Transverse colon (tissue), 4 donors: Measurements from ENCODE around the gene HMCN1. TPM values are rescaled to one million over a fixed set of nuclear protein-coding genes. Genes with fewer than 3 reads are reported as not detected.

Experiments
- DNase-seq: peaks from one replicate; pipeline ENCODE4 v3.0.0-alpha.2; 2019
- H3K27ac ChIP-seq, 4 donors: fragments of 200-600 bp; sonication (generic); 2 replicates each; pipeline ENCODE4 v1.5.1; 2016 to 2018; ENCODE audit warnings: inconsistent platforms in 4 of 4
- H3K27me3 ChIP-seq: fragments of 200-600 bp; sonication (generic); 2 replicates; pipeline ENCODE4 v1.5.1; 2017; ENCODE audit warnings: inconsistent platforms
- H3K36me3 ChIP-seq, 4 donors: fragments of 200-600 bp; sonication (generic); 2 replicates each; pipeline ENCODE4 v1.5.1; 2017 to 2019; ENCODE audit warnings: inconsistent platforms in 4 of 4
- H3K4me1 ChIP-seq, 4 donors: fragments of 200-600 bp; sonication (generic); 2 replicates each; pipeline ENCODE4 v1.5.1; 2017 to 2020; ENCODE audit warnings: inconsistent platforms in 4 of 4
- H3K4me3 ChIP-seq, 4 donors: fragments of 200-600 bp; sonication (generic); 1 replicate in 1 of 4; 2 replicates in 3 of 4; pipeline versions ENCODE4 v1.5.1 to v1.6.1; 2017 to 2019; ENCODE audit warnings: inconsistent platforms in 4 of 4
- H3K9me3 ChIP-seq, 2 donors: fragments of 200-600 bp; sonication (generic); 2 replicates each; pipeline ENCODE4 v1.5.1; 2017 to 2019; ENCODE audit warnings: inconsistent platforms in 2 of 2
- EP300 ChIP-seq: sonication (generic); formaldehyde crosslinking; IDR thresholded peaks from one replicate; pipeline ENCODE4 v1.6.1; 2017; ENCODE audit warnings: antibody characterized with exemption, low read depth
- POLR2A ChIP-seq: fragments of 450-650 bp; IDR thresholded peaks from one replicate; pipeline ENCODE4 v1.6.1; 2016; ENCODE audit warnings: antibody characterized with exemption, mild to moderate bottlenecking, moderate library complexity
- POLR2AphosphoS5 ChIP-seq, 3 donors: sonication (generic); formaldehyde crosslinking; IDR thresholded peaks; one replicate each; pipeline ENCODE4 v1.6.1; 2016; ENCODE audit warnings: antibody characterized with exemption in 3 of 3
- WGBS, 2 donors: methylation state at CpG; one replicate each; pipeline ENCODE4 v1.1.5; 2018; ENCODE audit warnings: low coverage in 1 of 2; 5-methylcytosine and 5-hydroxymethylcytosine counted together
- in situ Hi-C, 4 donors: fragments of 200-750 bp; cut with MboI; loops; one replicate each; pipeline versions ENCODE4 v1.15.0 to v1.15.1; 2017; ENCODE audit warnings: low sequenced_read_pairs in 3 of 4, low pct_ligation_motif_present in 1 of 4, low pct_unique_long_range_greater_than_20kb in 1 of 4
- intact Hi-C: fragments of 100-400 bp; cut with DNase I; formaldehyde crosslinking; loops from one replicate; pipeline ENCODE4 v1.15.1; 2023; ENCODE audit warnings: low total_unique reads
- total RNA-seq, 4 donors: library from RNA; depleted of rRNA; stranded (reverse); fragments of >200 nt; gene quantifications; one replicate each; pipeline ENCODE4 v1.1.0, GENCODE V29; 2016
- TF ChIP-seq, protein P1 (sequence below), 5 experiments: fragments of 200-600 bp in 3 of 5; fragments of 450-650 bp in 2 of 5; sonication (generic) in 3 of 5; IDR thresholded peaks; 1 replicate in 2 of 5; 2 replicates in 3 of 5; pipeline ENCODE4 v1.5.1; 2016 to 2017; ENCODE audit warnings: antibody characterized with exemption in 5 of 5, inconsistent platforms in 3 of 5, mild to moderate bottlenecking in 2 of 5, moderate library complexity in 1 of 5

The HMCN1 gene
- total RNA-seq, 4 donors from 2014 or later: 1.1 to 2.7 (median 2.1) TPM

DNA sequence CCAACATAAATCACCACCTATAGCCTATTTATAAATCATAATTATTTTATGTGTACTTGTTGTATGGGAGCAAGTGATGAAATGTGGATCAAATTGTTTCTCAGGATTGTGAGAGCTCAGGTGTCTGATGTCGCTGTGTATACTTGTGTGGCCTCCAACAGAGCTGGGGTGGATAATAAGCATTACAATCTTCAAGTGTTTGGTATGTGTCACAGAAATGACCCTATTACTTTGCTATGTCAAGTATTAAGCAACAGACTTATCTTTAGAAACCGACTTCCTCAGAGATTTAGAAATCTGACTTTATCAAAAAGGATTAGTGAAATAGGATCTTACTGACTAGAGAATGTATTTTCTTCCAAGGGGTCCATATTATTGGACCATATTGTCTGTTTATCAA, 360.0 kb downstream of the HMCN1 start:
- DNase-seq: no peak
- Histone ChIP-seq H3K4me3 (no peak overlapping the region), H3K4me1 (no peaks in the 10 kb centered on the region), H3K27me3 (no peaks in the 10 kb centered on the region), H3K27ac (no peak overlapping the region), H3K9me3 (no peaks in the 10 kb centered on the region), H3K36me3 (no peaks in the 10 kb centered on the region)
- no peak for TF ChIP-seq POLR2A
- no peak for TF ChIP-seq POLR2AphosphoS5 (IDR thresholded peaks at IDR 0.05)
- TF ChIP-seq, protein P1, sequence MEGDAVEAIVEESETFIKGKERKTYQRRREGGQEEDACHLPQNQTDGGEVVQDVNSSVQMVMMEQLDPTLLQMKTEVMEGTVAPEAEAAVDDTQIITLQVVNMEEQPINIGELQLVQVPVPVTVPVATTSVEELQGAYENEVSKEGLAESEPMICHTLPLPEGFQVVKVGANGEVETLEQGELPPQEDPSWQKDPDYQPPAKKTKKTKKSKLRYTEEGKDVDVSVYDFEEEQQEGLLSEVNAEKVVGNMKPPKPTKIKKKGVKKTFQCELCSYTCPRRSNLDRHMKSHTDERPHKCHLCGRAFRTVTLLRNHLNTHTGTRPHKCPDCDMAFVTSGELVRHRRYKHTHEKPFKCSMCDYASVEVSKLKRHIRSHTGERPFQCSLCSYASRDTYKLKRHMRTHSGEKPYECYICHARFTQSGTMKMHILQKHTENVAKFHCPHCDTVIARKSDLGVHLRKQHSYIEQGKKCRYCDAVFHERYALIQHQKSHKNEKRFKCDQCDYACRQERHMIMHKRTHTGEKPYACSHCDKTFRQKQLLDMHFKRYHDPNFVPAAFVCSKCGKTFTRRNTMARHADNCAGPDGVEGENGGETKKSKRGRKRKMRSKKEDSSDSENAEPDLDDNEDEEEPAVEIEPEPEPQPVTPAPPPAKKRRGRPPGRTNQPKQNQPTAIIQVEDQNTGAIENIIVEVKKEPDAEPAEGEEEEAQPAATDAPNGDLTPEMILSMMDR (IDR thresholded peaks at IDR 0.05): no peak
- TF ChIP-seq EP300: no peak
- 83 to 84% methylated on average over 2 of the region's 2 CpGs for WGBS, 2 donors
- in situ Hi-C loops: no loop called here
- intact Hi-C loops: no loop called here

DNA sequence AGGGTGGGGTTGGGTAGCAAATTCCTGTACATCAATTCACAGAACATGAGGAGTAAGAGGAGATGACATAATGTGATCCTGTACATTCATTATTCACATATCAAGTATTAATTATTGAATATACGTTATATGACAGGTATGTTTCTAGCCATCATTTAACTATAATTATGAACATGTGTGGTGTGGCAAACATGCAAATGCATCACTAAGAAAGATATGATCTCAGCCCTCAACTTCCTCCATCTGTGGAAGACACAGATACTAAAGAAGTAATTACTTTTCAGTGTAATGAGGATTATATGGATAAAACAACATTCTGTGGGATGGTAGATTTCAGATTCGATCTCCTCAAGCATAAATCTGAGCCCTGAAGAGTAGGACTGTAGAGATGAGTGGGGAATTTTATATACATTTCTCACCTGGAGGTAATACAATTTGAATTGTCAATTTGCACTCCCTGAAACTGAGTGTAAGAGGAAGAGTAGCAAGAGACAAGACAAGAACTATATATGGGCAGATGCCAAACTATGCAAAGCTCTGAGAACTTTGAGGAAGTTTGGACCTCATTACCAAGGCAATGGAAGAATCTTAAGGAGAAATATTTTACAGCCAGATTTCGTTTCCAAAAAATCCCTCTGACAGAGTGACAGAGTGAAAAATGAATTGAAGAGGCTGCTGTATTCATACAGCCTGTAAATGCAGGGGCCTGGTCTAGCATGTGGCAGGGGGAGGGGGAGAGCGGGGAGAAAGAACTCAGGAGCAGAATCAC, 365.3 kb downstream of the HMCN1 start:
- in situ Hi-C loops (no loop called here), intact Hi-C loops (no loop called here)
- no peaks in the 10 kb centered on the region for H3K9me3 ChIP-seq
- H3K4me3 ChIP-seq: no peak overlapping the region
- no peaks in the 10 kb centered on the region for H3K4me1 ChIP-seq
- H3K27me3 ChIP-seq: no peaks in the 10 kb centered on the region
- DNase-seq: no peak
- no peaks in the 10 kb centered on the region for H3K36me3 ChIP-seq
- 65 to 70% methylated on average over 4 of the region's 4 CpGs for WGBS, 2 donors
- no peak for TF ChIP-seq POLR2AphosphoS5 (IDR thresholded peaks at IDR 0.05)
- H3K27ac ChIP-seq: no peak overlapping the region

GRCh38 chr1:186102107-186102506, 367.9 kb downstream of the HMCN1 start:
- H3K4me1 ChIP-seq: no peaks in the 10 kb centered on the region
- DNase-seq: no peak
- 69 to 72% methylated on average over 1 of the region's 1 CpG for WGBS, 2 donors
- no peaks in the 10 kb centered on the region for H3K27me3 ChIP-seq
- no peak overlapping the region for H3K4me3 ChIP-seq
- TF ChIP-seq EP300: no peak
- no peak for TF ChIP-seq POLR2AphosphoS5 (IDR thresholded peaks at IDR 0.05)
- TF ChIP-seq, protein P1 (IDR thresholded peaks at IDR 0.05): no peak
- no peak for TF ChIP-seq POLR2A
- in situ Hi-C loops: no loop called here
- intact Hi-C loops: no loop called here
- H3K36me3 ChIP-seq: no peaks in the 10 kb centered on the region
- H3K27ac ChIP-seq: no peak overlapping the region
- no peaks in the 10 kb centered on the region for H3K9me3 ChIP-seq

- WGBS, 2 donors: 28 to 40% methylated on average over 2 to 3 of the region's 3 CpGs
- Histone ChIP-seq H3K4me3 (no peak overlapping the region), H3K9me3 (no peaks in the 10 kb centered on the region), H3K27ac (no peak overlapping the region), H3K4me1 (no peaks in the 10 kb centered on the region), H3K36me3 (no peaks in the 10 kb centered on the region), H3K27me3 (no peaks in the 10 kb centered on the region)
- TF ChIP-seq EP300 (no peak), POLR2AphosphoS5 (IDR thresholded peaks at IDR 0.05) (no peak), POLR2A (no peak)
- intact Hi-C loops (no loop called here), in situ Hi-C loops (no loop called here)
- DNase-seq: no peak
Observed at GRCh38 chr1:186102547-186103148, 368.5 kb downstream of the HMCN1 start.

DNA sequence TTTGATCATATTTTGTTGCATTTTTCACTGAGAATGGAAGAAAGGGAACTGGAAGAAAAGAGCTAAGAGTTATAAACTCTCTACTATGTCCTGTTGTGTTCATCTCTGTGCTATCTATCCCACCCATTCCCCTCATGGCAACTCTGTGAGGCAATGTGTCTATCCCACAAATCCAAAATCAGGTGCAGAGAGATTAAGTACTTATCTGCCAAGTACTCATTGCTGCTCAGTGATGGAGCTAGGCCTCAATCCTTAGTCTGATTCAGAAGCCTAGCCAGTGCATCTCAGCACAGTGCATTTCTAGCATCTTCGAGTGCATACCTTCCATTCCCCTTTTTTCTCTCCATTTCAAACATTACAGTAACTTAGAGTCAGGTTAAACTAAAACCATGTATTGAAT, 370.3 kb downstream of the HMCN1 start:
- intact Hi-C loops (no loop called here), in situ Hi-C loops (no loop called here)
- no peak for DNase-seq
- no peak for TF ChIP-seq EP300
- TF ChIP-seq POLR2AphosphoS5 (IDR thresholded peaks at IDR 0.05): no peak
- TF ChIP-seq, protein P1 (IDR thresholded peaks at IDR 0.05): no peak
- no peak for TF ChIP-seq POLR2A
- Histone ChIP-seq H3K36me3 (no peaks in the 10 kb centered on the region), H3K9me3 (no peaks in the 10 kb centered on the region), H3K27ac (no peak overlapping the region), H3K4me1 (no peaks in the 10 kb centered on the region), H3K4me3 (no peak overlapping the region), H3K27me3 (no peaks in the 10 kb centered on the region)
- WGBS, 2 donors: 86 to 89% methylated on average over 1 of the region's 1 CpG
